Activated CD8-positive, alpha-beta memory T cell treated with anti-CD3 and anti-CD28 coated beads, Interleukin-2, amount 50 U/mL, for 4 hours (primary cell): ENCODE data around the gene WDR48.

Experiments
- DNase-seq: peaks from one replicate; pipeline ENCODE4 v3.0.0-alpha.2; 2020

Gene WDR48

GRCh38 chr3:39065197-39065596 is 13.4 kb downstream of the WDR48 start:
- DNase-seq, result no peak

GRCh38 chr3:39067286-39067685 is 15.5 kb downstream of the WDR48 start:
- DNase-seq, result no peak

- no peak for DNase-seq
Observed at GRCh38 chr3:39068556-39068955, 16.7 kb downstream of the WDR48 start.

DNA sequence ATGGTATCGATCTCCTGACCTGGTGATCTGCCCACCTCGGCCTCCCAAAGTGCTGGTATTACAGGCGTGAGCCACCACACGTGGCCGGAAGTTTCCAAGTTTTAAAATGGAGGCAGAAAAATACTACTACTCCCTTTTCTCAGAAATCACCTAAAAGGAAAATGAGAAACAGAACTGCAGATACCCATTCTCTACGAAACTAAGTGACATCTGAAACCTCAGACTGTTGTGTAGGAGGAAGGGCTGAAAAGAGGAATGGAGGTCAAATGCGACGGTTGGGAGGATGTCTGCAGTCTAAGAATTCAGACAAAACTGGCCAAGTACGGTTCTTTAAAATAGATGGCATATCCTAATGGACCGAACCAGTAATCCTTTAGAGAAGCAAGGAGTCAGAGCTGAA is 24.1 kb downstream of the WDR48 start:
- DNase-seq, result no peak

- DNase-seq, result no peak
Observed at GRCh38 chr3:39079530-39079929, 27.7 kb downstream of the WDR48 start.

- no peak for DNase-seq
Observed at GRCh38 chr3:39080026-39080425, 28.2 kb downstream of the WDR48 start.

- no peak for DNase-seq
Observed at GRCh38 chr3:39082666-39083313, 31.0 kb downstream of the WDR48 start.

GRCh38 chr3:39086144-39086543 is 34.3 kb downstream of the WDR48 start:
- DNase-seq, result no peak

DNA sequence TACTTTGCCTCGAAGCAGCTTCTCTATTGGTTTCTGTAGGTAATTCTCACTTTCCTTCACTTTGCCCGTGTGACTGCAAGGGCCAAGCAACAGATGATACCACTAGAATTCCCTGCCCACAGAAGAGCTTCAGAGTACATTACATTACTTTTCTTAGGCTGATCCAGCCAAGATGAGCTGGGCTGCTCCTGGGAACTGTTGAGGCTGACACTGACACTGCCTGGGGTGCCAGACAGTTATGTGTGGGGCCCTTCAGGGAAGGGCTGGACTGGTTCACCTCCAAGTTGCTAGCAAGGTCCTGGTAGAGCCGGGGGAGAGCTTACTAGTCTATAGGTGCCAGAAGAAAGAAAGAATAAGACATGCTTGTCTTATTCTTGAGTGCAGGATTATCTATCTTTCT is 36.6 kb downstream of the WDR48 start:
- no peak for DNase-seq

- DNase-seq, result no peak
Observed at GRCh38 chr3:39088889-39089288, 37.1 kb downstream of the WDR48 start.

- DNase-seq, result no peak
Observed at GRCh38 chr3:39090922-39091321, 39.1 kb downstream of the WDR48 start.

- DNase-seq, result no peak
Observed at GRCh38 chr3:39094851-39095677, 43.2 kb downstream of the WDR48 start.

DNA sequence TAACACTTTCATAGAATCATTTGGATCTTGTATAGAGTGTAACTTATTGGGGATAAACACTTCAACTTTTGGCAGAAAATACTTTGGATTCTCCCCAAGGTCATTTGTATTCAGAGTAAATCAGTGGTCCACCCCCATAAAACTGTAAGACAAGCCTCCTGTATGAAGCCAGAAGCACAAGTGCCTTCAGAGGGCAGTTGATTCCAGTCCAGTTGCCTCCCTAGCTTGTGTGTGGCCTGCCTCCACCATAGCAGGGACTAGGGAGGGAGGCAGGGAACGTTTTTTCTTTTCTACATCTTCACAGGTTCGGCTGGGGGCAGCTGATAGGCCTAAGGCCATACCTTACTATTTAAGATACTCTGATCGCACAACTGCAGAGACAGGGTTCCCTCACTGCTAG is 44.0 kb downstream of the WDR48 start:
- DNase-seq, result no peak

DNA sequence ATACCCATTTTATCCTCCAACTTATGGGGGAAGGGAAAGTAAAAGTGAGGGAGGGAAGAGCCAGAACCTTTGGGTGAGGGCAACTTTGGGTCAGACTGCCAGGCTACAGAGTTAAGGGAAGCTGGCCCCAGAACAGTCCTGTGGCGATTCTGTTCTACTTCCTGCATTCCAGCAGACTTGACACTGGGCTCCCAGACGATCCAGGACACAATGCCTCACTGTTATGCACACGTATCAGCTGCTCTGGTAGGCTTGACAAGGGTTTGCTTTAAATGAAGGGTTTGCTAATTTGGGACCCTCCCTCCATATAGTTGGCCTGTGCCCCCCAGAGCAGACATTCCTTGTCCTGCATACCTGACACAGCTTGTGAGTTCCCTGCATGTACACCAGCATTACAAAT is 45.0 kb downstream of the WDR48 start:
- DNase-seq, result no peak

- no peak for DNase-seq
Observed at GRCh38 chr3:39097716-39098472, 46.1 kb downstream of the WDR48 start.

- DNase-seq, result no peak
Observed at GRCh38 chr3:39098473-39099000, 46.7 kb downstream of the WDR48 start.

DNA sequence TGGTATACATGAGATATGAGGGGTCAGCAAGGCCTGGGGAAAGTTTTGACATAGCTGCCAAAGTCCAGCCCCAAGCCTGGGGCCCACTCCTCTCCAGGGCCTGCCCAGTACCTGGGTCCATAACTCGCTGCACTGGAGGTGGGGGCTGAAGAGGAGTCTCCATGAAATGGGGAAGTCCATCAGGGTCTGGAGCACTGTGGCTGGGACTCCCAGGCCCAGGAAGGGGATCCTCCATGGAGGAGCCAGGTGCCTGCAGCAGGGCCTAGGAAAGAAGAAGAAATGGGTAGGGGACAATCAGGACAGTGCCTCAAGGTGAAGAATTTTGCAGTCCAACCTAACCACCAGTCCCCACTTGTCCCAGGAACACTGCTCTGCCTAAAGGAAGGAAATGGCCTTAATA is 47.4 kb downstream of the WDR48 start:
- no peak for DNase-seq

GRCh38 chr3:39099738-39100499 is 48.1 kb downstream of the WDR48 start:
- DNase-seq, result no peak

GRCh38 chr3:39100500-39100886 is 48.7 kb downstream of the WDR48 start:
- DNase-seq, result no peak

- DNase-seq, result peak; percentile 49
Observed at GRCh38 chr3:39101022-39101689, 49.3 kb downstream of the WDR48 start.

DNA sequence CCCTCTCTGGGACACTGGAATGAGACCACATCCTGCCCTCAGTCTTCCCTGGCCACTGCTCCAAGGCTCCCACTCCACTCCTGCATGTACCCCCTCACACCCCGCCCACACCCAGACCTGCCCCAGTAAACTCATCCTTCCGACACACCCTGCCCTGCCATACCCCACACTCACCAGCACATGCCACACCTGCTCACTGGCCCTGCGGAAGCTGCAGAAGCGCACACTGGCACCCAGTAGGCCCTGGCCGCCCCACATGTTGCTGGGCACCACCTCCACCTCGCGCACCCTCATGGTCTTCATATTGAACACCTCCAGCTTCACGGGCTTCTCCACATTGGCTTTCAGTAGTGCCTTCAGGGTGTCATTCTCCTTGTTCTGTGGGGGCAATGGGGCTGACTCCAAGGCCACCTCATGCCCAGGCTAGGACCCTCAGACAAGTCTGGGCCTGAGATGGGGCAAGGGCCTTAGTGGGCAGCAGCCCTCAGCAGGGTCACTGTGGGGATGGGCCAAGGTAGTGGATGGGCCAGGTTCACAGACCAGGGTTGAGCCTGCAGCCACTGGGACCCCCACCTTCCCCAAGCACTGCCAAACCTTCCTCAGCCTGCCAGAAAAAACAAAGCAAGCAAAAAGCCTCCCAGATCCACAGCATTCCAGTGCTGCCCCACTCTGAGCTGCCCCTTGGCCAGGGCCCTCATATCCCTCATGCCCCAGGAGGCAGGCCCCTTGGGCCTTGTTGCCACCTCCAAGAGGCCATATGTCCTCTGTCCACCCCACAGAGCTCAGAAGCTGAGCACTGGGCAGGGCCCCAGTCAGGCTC is 50.9 kb downstream of the WDR48 start:
- no peak for DNase-seq
